DOHH2 (cell line): Measurements from ENCODE around the gene CFAP70.

ENCODE experiments used
- CTCF ChIP-seq: fragments of 200-600 bp; sonication (generic); IDR thresholded peaks from one replicate; pipeline ENCODE4 v1.5.1; 2014; ENCODE audit warnings: antibody characterized with exemption, mild to moderate bottlenecking, low read depth, low read length; ENCODE audit not compliant: poor library complexity, severe bottlenecking
- EZH2phosphoT487 ChIP-seq: fragments of 200-600 bp; sonication (generic); IDR thresholded peaks from 2 replicates; pipeline ENCODE4 v1.6.1; 2017; ENCODE audit warnings: borderline replicate concordance, mild to moderate bottlenecking, antibody characterized with exemption, low read length, moderate library complexity, mixed read lengths

GRCh38 chr10:73228247-73228646 lies 130.4 kb downstream of the CFAP70 start:
- TF ChIP-seq CTCF (no peak), EZH2phosphoT487 (no peak)
